DOHH2 (cell line): ENCODE measurements around the gene P2RX7.

Experiments used
- H3F3A ChIP-seq: fragments of 200-600 bp; sonication (generic), shearing (Covaris generic); 2 replicates; pipeline ENCODE4 v1.6.0; 2016; ENCODE audit warnings: antibody characterized with exemption, mild to moderate bottlenecking; ENCODE audit not compliant: control insufficient read depth, insufficient read depth
- H3K27ac ChIP-seq: fragments of 200-600 bp; sonication (generic); 2 replicates; pipeline ENCODE4 v1.5.1; 2014; ENCODE audit warnings: low read depth, mild to moderate bottlenecking, low read length, moderate library complexity
- H3K27me3 ChIP-seq: fragments of 200-600 bp; sonication (generic); 2 replicates; pipeline ENCODE4 v1.6.1; 2014; ENCODE audit warnings: mild to moderate bottlenecking, low read length, mixed read lengths; ENCODE audit not compliant: control insufficient read depth
- H3K36me3 ChIP-seq: fragments of 200-600 bp; sonication (generic); 2 replicates; pipeline ENCODE4 v1.6.1; 2014; ENCODE audit warnings: mild to moderate bottlenecking, low read length, moderate library complexity, mixed read lengths; ENCODE audit not compliant: control insufficient read depth
- H3K4me1 ChIP-seq: fragments of 200-600 bp; sonication (generic); 2 replicates; pipeline ENCODE4 v1.6.1; 2014; ENCODE audit warnings: mild to moderate bottlenecking, low read length, mixed read lengths; ENCODE audit not compliant: control insufficient read depth
- H3K4me2 ChIP-seq: fragments of 200-600 bp; sonication (generic); 2 replicates; pipeline ENCODE4 v1.6.0; 2014; ENCODE audit warnings: mild to moderate bottlenecking, low read length, moderate library complexity
- H3K4me3 ChIP-seq: fragments of 200-600 bp; sonication (generic); 2 replicates; pipeline ENCODE4 v1.5.1; 2014; ENCODE audit warnings: mild to moderate bottlenecking, low read length, mixed read lengths
- H3K79me2 ChIP-seq: fragments of 200-600 bp; sonication (generic); 2 replicates; pipeline ENCODE4 v1.6.1; 2014; ENCODE audit warnings: mild to moderate bottlenecking, low read length, mixed read lengths; ENCODE audit not compliant: control insufficient read depth
- H3K9me2 ChIP-seq: fragments of 200-600 bp; sonication (generic); replicated peaks from 2 replicates; pipeline ENCODE4 v1.6.1; 2014; ENCODE audit warnings: mild to moderate bottlenecking, low read length, mixed read lengths; ENCODE audit not compliant: control insufficient read depth
- H3K9me3 ChIP-seq: fragments of 200-600 bp; sonication (generic); 2 replicates; pipeline ENCODE4 v1.6.1; 2014; ENCODE audit warnings: antibody characterized with exemption, low read length, mixed read lengths; ENCODE audit not compliant: control insufficient read depth, insufficient read depth
- H4K20me1 ChIP-seq: fragments of 200-600 bp; sonication (generic); 2 replicates; pipeline ENCODE4 v1.6.0; 2014; ENCODE audit warnings: low read depth, mild to moderate bottlenecking, antibody characterized with exemption, low read length, moderate library complexity; ENCODE audit not compliant: control insufficient read depth, insufficient read depth
- CTCF ChIP-seq: fragments of 200-600 bp; sonication (generic); IDR thresholded peaks from one replicate; pipeline ENCODE4 v1.5.1; 2014; ENCODE audit warnings: antibody characterized with exemption, mild to moderate bottlenecking, low read depth, low read length; ENCODE audit not compliant: poor library complexity, severe bottlenecking
- EZH2phosphoT487 ChIP-seq: fragments of 200-600 bp; sonication (generic); IDR thresholded peaks from 2 replicates; pipeline ENCODE4 v1.6.1; 2017; ENCODE audit warnings: borderline replicate concordance, mild to moderate bottlenecking, antibody characterized with exemption, low read length, moderate library complexity, mixed read lengths

P2RX7 gene

GRCh38 chr12:121116318-121117225, 16.1 kb upstream of the P2RX7 start:
- Histone ChIP-seq H3K27me3 (peaks cover 8% of the 10 kb centered on the region), H3K27ac (no peak overlapping the region), H3F3A (no peaks in the 10 kb centered on the region), H3K9me3 (no peaks in the 10 kb centered on the region), H3K36me3 (no peaks in the 10 kb centered on the region), H3K79me2 (no peaks in the 10 kb centered on the region), H3K9me2 (no peaks in the 10 kb centered on the region), H4K20me1 (no peaks in the 10 kb centered on the region), H3K4me3 (no peak overlapping the region), H3K4me2 (no peak overlapping the region), H3K4me1 (no peaks in the 10 kb centered on the region)
- no peak for TF ChIP-seq CTCF
- TF ChIP-seq EZH2phosphoT487, result no peak

GRCh38 chr12:121117226-121117777, 15.4 kb upstream of the P2RX7 start:
- no peak overlapping the region for H3K4me3 ChIP-seq
- H4K20me1 ChIP-seq, result no peaks in the 10 kb centered on the region
- peaks cover 11% of the 10 kb centered on the region for H3K27me3 ChIP-seq
- no peaks in the 10 kb centered on the region for H3K36me3 ChIP-seq
- no peaks in the 10 kb centered on the region for H3K9me3 ChIP-seq
- no peaks in the 10 kb centered on the region for H3K4me1 ChIP-seq
- no peak overlapping the region for H3K27ac ChIP-seq
- H3K79me2 ChIP-seq, result no peaks in the 10 kb centered on the region
- TF ChIP-seq CTCF, result no peak
- no peak for TF ChIP-seq EZH2phosphoT487
- no peaks in the 10 kb centered on the region for H3F3A ChIP-seq
- no peaks in the 10 kb centered on the region for H3K9me2 ChIP-seq
- H3K4me2 ChIP-seq, result no peak overlapping the region

- Histone ChIP-seq H4K20me1 (no peaks in the 10 kb centered on the region), H3K4me2 (no peak overlapping the region), H3K27ac (no peak overlapping the region), H3K9me3 (no peaks in the 10 kb centered on the region), H3K9me2 (no peaks in the 10 kb centered on the region), H3F3A (no peaks in the 10 kb centered on the region), H3K27me3 (peaks cover 11% of the 10 kb centered on the region), H3K36me3 (no peaks in the 10 kb centered on the region), H3K4me1 (no peaks in the 10 kb centered on the region), H3K79me2 (no peaks in the 10 kb centered on the region), H3K4me3 (no peak overlapping the region)
- TF ChIP-seq CTCF (no peak), EZH2phosphoT487 (no peak)
Observed at GRCh38 chr12:121120323-121120722, 12.4 kb upstream of the P2RX7 start.
